Stomach (tissue), 9 donors: ENCODE measurements around the gene RUNX1. TPM values are rescaled to one million over a fixed set of nuclear protein-coding genes. Genes with fewer than 3 reads are reported as not detected.

Experiments
- DNase-seq, 2 donors: peaks; one replicate each; pipeline versions ENCODE4 v3.0.0 to v3.0.0-alpha.2; 2013 to 2019
- H3K27ac ChIP-seq, 5 donors: fragments of 200-600 bp in 4 of 5; sonication (generic) in 4 of 5; one replicate each; pipeline ENCODE4 v1.5.1; 2013 to 2019; ENCODE audit warnings: mild to moderate bottlenecking in 1 of 5, moderate library complexity in 1 of 5
- H3K27me3 ChIP-seq, 3 donors: fragments of 200-600 bp; sonication (generic); one replicate each; pipeline ENCODE4 v1.5.1; 2017 to 2019; ENCODE audit warnings: mixed run types in 1 of 3
- H3K36me3 ChIP-seq, 4 donors: fragments of 200-600 bp; sonication (generic); 1 replicate in 3 of 4; 2 replicates in 1 of 4; pipeline ENCODE4 v1.5.1; 2016 to 2019
- H3K4me1 ChIP-seq, 4 donors: fragments of 200-600 bp; sonication (generic); one replicate each; pipeline ENCODE4 v1.5.1; 2016 to 2019
- H3K4me3 ChIP-seq, 4 donors: fragments of 200-600 bp; sonication (generic) in 3 of 4; one replicate each; pipeline ENCODE4 v1.5.1; 2016 to 2019; ENCODE audit warnings: mild to moderate bottlenecking in 1 of 4
- H3K9me3 ChIP-seq, 4 donors: fragments of 200-600 bp; sonication (generic); one replicate each; pipeline ENCODE4 v1.5.1; 2016 to 2019
- CTCF ChIP-seq, 7 experiments: fragments of 450-650 bp in 4 of 7; fragments of 200-600 bp in 3 of 7; sonication (generic) in 3 of 7; IDR thresholded peaks; one replicate each; pipeline ENCODE4 v1.5.1; 2016 to 2019; ENCODE audit warnings: antibody characterized with exemption in 7 of 7, control low read depth in 2 of 7, mild to moderate bottlenecking in 1 of 7
- EP300 ChIP-seq: sonication (generic); formaldehyde crosslinking; IDR thresholded peaks from one replicate; pipeline ENCODE4 v1.6.1; 2017; ENCODE audit warnings: antibody characterized with exemption
- POLR2A ChIP-seq, 4 donors: fragments of 450-650 bp; IDR thresholded peaks; one replicate each; pipeline ENCODE4 v1.6.1; 2016; ENCODE audit warnings: antibody characterized with exemption in 4 of 4, control low read depth in 2 of 4, mild to moderate bottlenecking in 1 of 4, moderate library complexity in 1 of 4
- POLR2AphosphoS5 ChIP-seq, 3 donors: sonication (generic); formaldehyde crosslinking; IDR thresholded peaks; one replicate each; pipeline ENCODE4 v1.6.1; 2016; ENCODE audit warnings: antibody characterized with exemption in 3 of 3
- WGBS, 5 donors: extraction: QIAGEN DNeasy Blood & Tissue Kit in 3 of 5; methylation state at CpG; one replicate each; pipeline versions ENCODE4 v1.1.5 to v1.1.7; 2013 to 2018; 5-methylcytosine and 5-hydroxymethylcytosine counted together
- intact Hi-C: fragments of 100-400 bp; cut with DNase I; formaldehyde crosslinking; loops from one replicate; pipeline ENCODE4 v1.15.1; 2023; ENCODE audit warnings: low total_unique reads
- polyA plus RNA-seq, 3 donors: library from polyadenylated mRNA; stranded (reverse); fragments of 200-250 nt; gene quantifications; one replicate each; pipeline ENCODE4 v1.2.3, GENCODE V29; 2013
- total RNA-seq, 5 donors: library from RNA; depleted of rRNA; stranded (reverse); fragments of >200 nt; gene quantifications; one replicate each; pipeline versions ENCODE4 v1.1.0 to v1.2.3, GENCODE V29; 2014 to 2016
- donor health status: healthy with polysubstance abuse.
- donor health status: Bipolar disorder and iron deficiency.
- donor health status: healthy.

The RUNX1 gene
- total and polyA plus RNA-seq, 8 donors = 8.0 to 213 (median 40.0) TPM

DNA sequence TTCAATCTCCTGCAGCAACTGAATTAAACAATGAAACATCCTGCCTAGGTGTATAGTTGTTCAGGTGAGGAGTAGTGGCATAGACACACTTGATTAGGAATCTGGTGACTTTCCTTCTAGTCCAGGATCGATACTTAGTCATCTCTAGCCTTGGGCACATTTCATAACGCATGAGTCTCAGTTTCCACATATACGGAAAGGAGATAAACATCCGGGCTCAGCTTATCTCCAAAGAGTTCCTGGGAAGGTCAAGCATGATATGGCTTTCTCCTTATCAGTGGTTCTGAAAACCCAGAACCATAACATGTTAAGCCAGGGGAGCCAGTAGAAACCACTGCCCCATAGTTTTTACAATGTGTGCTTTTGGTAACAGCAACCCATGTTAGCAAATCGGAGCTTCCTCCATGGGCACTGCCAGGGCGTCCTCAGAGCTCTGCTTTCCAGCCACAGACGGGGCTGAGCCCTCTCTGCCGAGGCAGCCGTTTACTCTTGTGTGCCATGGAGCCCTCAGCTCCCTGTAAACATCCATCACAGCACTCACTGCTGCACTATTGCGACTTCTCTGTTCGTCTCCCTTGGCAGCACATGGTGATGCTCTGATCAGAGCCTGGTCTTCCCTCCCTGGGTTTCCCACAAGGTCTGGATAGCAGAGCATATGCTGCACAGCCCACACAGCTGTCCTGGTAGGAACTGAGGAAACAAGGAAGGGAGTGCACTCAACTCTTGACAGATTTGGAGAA, 34.6 kb downstream of the RUNX1 start:
- no peaks in the 10 kb centered on the region for H3K36me3 ChIP-seq
- TF ChIP-seq CTCF (IDR thresholded peaks at IDR 0.05) (no peak), POLR2AphosphoS5 (IDR thresholded peaks at IDR 0.05) (no peak), EP300 (no peak), POLR2A (IDR thresholded peaks at IDR 0.05) (no peak)
- WGBS, 5 donors = 33 to 57% (median 50%) methylated on average over 11 of the region's 11 CpGs
- H3K27ac ChIP-seq = no peak overlapping the region
- H3K4me3 ChIP-seq = no peak overlapping the region
- no peak for DNase-seq
- H3K27me3 ChIP-seq = no peaks in the 10 kb centered on the region
- peaks cover 6 to 19% (median 11%) of the 10 kb centered on the region in 4 donors for H3K4me1 ChIP-seq
- intact Hi-C loops = no loop called here
- H3K9me3 ChIP-seq = no peaks in the 10 kb centered on the region

DNA sequence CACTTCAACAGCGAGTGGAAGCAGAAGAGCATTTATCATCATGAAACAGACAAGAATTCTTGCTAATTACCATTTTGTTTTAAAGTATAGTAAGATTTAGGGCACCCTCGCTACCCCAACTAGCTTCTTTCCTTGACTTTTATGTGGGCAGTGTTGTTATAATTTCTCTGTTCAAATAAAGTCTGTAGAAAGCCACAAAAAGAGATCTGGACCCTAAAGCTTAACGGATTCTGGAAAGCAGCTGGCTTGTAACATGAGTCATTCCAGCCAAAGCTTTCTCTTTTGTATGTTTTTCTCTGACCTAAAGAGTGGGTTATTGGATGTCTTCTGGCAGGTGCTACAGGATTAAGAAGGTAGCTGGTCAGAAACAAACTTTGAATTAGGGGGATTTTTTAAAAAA, 37.4 kb downstream of the RUNX1 start:
- TF ChIP-seq CTCF (IDR thresholded peaks at IDR 0.05) = no peak
- TF ChIP-seq POLR2AphosphoS5 (IDR thresholded peaks at IDR 0.05) = no peak
- no peak for TF ChIP-seq EP300
- TF ChIP-seq POLR2A (IDR thresholded peaks at IDR 0.05) = no peak
- intact Hi-C loops = no loop called here
- H3K4me1 ChIP-seq = peaks cover 0 to 12% (median 4%) of the 10 kb centered on the region in 4 donors

DNA sequence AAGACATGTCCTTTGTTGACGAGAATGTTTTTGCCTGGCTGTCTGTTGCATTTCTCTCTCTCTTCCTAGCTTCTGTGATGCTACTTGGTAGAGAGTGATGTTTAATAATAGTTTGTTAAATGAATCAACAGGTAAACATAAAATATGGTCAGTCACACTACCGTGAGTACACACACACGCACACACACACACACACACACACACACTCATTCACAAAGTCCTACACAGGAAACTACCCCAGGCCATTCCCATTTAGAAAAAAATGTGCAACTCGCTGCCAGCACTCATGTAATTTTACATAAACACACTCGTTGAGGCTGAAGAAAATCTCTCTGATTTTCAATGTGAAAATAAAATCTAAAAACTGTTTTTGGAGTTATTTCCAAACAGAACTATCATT, 38.7 kb downstream of the RUNX1 start:
- peaks cover 0 to 12% (median 4%) of the 10 kb centered on the region in 4 donors for H3K4me1 ChIP-seq
- no peak for DNase-seq
- H3K36me3 ChIP-seq = no peaks in the 10 kb centered on the region
- H3K27ac ChIP-seq = no peak overlapping the region
- TF ChIP-seq CTCF (IDR thresholded peaks at IDR 0.05) = no peak
- TF ChIP-seq EP300 = no peak
- no peak for TF ChIP-seq POLR2AphosphoS5 (IDR thresholded peaks at IDR 0.05)
- no peak for TF ChIP-seq POLR2A (IDR thresholded peaks at IDR 0.05)
- no peak overlapping the region for H3K4me3 ChIP-seq
- H3K27me3 ChIP-seq = no peaks in the 10 kb centered on the region
- no peaks in the 10 kb centered on the region for H3K9me3 ChIP-seq
- intact Hi-C loops = no loop called here
- 63 to 74% (median 71%) methylated on average over 5 of the region's 5 CpGs for WGBS, 5 donors

More for the DNA sequence above, 37.4 kb downstream of the RUNX1 start:
- Histone ChIP-seq H3K4me3 (no peak overlapping the region), H3K27ac (no peak overlapping the region), H3K27me3 (no peaks in the 10 kb centered on the region), H3K36me3 (no peaks in the 10 kb centered on the region), H3K9me3 (no peaks in the 10 kb centered on the region)
- DNase-seq = no peak
- WGBS, 5 donors = 46 to 54% (median 50%) methylated on average over 3 of the region's 3 CpGs

DNA sequence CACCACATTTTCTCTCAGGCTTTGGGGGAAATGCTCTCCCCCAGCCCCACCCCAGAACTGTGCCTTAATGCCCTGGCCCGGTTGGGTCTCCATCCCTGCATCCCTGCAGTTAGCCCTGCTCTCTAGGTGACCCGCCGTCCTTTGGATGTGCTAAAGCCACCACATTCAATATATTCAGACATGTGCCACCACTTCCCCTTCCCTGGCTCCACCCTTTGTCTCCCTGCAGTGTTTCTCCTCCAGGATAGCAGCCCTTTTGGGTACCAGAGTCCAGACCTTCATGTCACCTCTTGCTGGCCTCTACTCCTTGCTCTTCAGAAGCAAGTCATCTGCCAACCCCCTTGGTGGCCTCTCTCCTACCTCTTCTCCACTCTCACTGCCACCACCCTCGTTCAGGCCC, 41.8 kb downstream of the RUNX1 start:
- DNase-seq = no peak
- Histone ChIP-seq H3K36me3 (no peaks in the 10 kb centered on the region), H3K9me3 (no peaks in the 10 kb centered on the region), H3K27ac (no peak overlapping the region), H3K4me1 (no peaks in the 10 kb centered on the region), H3K4me3 (no peak overlapping the region), H3K27me3 (no peaks in the 10 kb centered on the region)
- no peak for TF ChIP-seq CTCF (IDR thresholded peaks at IDR 0.05)
- WGBS, 5 donors = 81 to 92% (median 84%) methylated on average over 4 of the region's 4 CpGs
- intact Hi-C loops = no loop called here
